Measurements from ENCODE around the gene MIOS.
A peak's percentile ranks its signal among the peaks of the same experiment; 100 is the strongest.
"Not testable (repeated sequence)": the region's sequence is repeated elsewhere in the genome, so short reads cannot be mapped to it uniquely, and the experiment has no call there.

Gene MIOS

DNA sequence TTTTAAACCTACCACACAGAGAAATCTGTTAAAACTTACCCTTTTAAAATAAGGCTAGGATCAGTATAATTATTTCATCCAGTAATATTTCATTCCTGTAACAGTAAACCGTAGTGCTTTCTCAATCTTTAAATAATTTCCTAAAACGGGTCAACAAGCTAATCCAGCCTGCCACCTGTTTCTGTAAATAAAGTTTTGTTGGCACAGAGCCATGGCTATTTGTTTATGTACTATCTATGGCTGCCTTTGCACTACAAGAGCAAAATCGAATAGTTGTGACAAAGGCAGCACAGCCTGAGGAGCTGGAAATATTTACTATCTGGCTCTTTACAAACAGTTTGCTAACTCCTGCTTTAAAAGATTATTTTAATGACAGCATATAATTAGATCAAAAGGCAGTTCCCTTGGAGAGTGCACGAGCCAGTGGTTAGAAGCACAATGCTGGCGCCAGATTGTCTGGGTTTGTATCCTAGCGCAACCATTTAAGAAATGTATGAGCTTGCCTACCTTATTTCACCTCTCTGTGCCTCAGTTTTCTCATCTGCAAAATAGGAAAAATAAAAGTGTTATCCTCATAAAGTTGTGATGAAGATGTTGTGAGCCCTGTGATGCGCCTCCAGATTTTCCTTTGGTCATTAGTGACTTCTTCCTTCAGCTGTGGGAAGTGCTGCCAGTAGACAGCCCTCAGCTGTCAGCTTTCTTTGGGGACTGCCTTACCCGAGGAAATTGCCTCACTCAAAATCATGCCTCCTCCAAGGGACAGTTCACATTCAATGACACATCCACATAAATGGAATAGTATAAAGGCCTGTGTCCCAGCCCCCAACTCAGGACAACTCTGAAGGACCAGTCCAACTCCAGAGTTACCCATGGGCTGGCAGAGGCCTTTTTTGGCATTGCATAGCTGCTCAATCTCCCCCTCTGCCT is 11.8 kb upstream of the MIOS start:
- no peak for DNase-seq

DNA sequence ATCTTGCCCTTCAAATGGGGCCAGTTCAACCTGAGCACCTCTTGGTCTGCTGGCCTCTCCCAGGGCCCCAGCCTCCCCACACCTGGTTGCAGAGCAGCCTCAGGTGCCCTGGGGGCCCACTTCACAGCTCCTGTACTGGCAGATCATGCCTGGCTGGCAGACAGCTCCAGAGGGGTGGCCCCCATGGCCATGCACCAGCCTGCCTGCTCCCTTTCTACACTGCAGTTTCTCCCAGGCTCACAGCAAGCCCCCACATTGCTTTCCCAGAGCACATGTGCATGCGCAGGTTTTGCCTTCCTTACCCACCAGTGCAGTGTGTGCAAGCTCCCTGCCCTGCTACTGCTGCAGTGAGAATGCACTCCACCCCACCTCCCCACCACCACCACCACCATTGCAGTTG is 9.8 kb upstream of the MIOS start:
- no peak for DNase-seq

DNA sequence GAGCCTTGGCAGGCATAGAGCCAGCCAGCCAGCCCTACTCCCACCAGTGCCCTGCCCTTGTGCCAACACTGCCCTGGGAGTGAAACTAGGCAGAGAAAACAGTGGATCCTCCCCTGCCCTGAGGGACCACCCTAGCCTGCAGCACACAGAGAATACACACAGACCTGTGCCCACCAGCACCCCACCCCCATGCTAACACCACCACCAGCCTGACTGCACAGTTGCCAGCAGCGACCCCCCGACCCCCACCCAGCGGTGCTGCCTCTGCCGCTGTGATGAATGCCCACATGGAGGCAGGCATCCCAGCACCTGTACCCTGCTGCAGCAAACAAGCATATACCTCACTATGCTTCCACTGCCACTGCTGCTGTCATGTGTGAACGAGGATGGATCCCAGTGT is 9.4 kb upstream of the MIOS start:
- DNase-seq = no peak

DNA sequence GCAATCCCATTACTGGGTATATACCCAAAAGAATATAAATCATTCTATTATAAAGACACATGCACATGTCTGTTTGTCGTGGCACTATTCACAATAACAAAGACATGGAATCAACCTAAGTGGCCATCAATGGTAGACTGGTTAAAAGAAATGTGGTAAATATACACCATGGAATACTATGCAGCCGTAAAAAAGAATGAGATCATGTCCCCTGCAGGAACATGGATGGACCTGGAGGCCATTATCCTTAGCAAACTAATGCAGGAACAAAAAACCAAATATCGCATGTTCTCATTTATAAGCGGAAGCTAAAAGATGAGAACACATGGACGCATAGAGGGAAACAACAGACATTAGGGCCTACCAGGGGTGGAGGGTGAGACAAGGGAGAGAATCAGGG is 5.1 kb upstream of the MIOS start:
- not testable (repeated sequence) for DNase-seq

DNA sequence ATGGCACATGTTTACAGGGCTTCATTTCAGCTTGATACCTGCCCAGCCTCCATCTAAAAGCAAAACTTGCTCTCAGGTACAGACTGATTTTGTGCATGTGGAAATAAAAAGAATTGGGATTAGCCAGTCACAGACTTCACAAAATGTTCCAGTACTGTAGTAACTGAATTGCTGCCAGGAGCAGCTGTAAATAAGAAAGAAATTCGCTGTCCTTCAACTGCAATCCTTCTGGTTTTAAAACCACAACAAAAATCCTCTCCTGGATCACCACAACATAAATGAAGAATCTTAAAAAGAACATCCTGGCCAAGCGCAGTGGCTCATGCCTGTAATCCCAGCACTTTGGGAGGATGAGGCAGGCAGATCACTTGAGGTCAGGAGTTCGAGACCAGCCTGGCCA is 3.9 kb upstream of the MIOS start:
- DNase-seq = no peak

DNA sequence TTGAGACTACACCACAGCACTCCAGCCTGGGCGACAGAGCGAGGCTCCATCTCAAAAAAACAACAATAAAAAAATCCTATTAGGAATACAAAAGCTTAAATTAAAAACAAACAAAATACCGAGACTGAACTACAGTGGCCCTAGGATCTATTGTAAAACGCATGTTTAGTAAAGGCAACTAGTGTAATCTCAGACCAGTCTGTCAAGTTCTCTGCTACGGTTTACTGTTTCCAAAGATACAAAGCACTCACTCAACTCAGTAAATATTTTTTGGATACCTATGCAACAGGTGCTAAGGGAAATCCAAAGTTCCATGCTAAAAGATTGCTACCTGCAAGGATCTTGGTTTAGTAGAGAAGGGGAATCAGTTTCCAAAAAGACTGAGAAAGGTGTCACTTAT is 3.4 kb upstream of the MIOS start:
- no peak for DNase-seq

DNA sequence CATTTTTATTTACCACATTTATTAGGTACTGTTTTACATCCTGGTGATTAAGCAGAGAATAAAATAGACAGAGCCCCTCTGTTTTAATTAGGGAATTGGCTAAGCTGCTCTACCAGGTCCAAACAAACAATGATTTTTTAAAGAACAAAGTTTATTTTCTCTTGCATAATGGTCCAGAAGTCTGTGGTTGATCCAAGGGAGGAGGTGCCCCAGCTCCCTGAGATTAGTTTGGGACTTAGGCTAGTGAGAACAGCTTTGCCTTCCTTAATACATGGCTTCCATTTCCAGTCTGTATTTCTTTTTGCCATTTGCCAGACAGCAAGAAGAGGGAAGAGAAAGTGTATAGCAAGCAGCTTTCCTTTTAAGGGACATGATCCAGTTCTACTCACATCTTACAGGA is 2.9 kb upstream of the MIOS start:
- no peak for DNase-seq

DNA sequence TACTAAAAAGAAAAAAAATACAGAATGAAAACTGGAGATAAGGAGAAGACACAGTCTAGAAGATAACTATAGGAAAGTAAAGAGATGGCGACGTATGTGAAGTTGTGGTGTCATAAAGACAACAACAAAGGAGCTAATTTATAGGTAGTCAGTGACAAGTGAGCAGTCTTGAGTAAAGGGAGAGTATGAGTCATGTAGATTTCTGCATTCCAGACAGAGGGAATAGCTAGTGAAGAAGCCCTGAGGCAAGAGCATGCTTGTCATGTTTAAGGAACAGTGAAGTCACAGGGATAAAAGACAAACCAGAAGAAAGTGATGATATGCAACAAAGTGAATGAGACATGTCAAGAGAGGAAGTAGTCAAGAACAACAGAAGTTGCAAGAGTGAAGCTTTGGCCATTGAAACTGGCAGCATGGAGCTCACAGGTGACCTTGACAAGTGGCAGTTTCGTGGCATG is 2.3 kb upstream of the MIOS start:
- no peak for DNase-seq

DNA sequence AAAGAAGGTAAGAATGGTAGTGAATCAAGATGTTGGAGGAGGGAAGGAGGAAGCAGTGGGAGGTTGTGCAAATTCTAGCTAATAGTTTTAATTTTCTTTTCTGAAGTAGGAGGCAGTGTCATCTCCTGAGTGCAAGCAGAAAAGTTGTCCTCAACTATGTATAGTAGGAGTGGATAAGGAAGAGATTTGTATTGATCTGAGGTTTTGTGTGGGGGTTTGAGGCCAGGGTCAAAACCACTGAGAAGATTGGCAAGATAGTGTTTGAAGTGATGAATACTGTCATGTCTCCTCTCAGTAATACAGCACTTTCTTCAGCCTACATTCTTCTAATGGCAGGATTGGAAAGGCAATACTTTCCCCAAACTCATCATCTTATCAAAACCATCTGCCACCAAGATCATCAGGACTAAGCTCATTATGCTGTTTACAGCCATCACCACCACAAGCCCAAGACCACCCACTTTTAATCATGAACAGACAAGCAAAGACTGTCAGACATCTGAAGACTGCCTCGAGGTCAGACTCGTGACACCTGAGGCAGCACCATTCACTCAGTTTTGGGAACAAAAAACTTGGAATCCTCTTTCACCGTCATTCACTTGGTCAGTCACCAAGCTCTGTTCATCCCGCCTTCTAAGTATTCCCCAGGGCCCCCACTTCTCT is 1.5 kb upstream of the MIOS start:
- DNase-seq = no peak

DNA sequence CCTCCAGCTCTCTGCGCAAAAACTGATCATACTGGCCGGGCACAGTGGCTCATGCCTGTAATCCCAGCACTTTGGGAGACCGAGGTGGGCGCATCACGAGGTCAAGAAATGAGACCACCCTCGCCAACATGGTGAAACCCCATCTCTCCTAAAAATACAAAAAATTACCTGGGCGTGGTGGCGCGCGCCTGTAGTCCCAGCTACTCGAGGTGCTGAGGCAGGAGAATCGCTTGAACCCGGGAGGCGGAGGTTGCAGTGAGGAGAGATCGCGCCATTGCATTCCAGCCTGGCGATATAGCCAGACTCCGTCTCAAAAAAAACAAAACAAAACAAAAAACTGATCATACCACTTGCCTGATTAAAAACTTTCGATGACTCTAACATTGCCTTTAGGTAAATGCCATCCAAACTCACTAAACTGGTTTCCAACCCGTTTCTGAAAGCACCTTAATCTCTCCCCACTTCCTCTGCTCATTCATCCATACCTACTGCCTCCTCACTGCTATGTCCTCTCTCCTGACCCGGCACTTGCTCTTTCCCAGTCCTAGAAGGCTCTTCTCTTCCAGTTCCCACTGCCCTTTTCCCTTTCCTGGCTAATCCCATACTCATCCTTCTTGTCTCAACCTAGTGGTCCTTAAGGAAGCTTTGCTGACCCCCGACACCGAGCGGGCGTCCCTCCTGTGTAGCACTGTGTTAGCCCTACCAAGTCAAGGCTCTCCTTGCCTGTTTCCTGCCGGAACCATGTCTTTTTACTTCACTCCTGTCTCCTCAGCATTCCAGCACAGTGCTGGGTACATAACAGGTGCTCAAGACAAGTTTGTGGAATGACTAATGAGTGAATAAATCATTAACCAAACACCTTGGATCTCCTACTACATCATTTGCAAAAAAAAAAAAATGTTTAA is 686 bp upstream of the MIOS start:
- no peak for DNase-seq

DNA sequence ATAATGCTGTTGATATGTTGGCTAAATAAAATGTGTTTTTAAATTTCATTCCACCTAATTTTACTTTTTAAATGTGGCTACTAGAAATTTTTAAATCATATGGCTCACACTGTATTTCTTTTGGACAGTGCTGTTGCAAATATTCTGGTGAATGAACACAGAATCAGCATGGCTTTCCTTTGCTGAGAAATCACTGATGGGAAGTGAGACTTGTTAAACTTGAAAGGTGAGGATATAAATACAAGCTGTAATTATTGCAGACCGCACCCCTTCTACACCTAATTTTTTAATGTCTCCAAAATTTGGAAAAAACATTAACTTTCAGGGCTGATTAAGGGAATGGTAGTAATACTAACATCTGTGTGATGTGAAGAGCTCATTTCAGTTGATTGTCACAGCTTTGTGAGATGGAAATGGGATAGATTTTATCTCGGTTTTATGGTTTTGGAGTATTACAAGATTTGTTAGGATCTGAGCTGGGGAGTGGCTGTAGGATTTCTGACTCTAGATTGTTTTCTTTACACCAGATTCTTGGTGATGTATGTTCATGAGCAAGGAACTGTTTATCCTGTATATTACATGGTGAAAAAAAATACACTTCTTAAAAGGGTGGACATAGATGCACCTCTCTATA is 1.3 kb downstream of the MIOS start:
- no peak for DNase-seq

DNA sequence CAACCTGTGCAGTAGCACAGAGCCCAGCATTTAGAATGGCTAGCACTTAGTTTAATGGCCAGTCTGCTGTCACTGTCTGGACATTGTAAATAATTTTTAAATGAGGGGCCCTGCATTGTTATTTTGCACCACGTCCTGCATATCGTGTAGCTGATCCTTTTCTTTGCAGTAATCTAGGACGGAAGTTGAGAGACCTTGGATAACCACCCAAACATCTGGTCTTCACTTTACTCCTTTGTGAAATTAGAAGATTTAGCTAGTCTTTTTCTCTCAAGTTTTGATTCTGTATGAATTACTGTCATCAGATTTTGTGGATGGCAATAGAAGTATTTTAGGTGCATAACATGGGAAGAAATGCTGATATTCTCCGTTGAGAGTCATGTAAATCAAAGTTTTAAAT is 1.9 kb downstream of the MIOS start:
- DNase-seq = no peak

DNA sequence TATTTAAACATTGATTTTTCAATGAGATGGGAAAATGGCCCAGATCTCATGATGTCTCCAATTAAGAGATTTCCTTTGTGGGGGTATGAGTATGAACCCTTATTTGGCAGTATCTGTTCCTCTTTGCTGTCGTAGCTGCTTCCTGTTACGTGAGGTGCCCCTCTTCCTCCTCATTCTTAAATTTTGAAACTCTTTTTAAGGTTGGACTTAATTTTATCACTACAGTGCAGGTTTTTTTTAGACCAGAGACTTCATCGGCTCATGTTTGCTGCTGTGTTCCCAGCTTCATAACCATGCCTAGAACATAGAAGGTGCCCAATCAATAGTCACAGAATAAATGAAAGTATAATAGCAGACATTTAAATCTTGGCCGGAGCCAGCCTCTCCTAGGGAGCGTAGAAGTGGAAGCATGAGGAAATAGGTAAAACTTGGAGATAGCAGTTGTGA is 2.4 kb downstream of the MIOS start:
- peak; percentile 48 for DNase-seq

DNA sequence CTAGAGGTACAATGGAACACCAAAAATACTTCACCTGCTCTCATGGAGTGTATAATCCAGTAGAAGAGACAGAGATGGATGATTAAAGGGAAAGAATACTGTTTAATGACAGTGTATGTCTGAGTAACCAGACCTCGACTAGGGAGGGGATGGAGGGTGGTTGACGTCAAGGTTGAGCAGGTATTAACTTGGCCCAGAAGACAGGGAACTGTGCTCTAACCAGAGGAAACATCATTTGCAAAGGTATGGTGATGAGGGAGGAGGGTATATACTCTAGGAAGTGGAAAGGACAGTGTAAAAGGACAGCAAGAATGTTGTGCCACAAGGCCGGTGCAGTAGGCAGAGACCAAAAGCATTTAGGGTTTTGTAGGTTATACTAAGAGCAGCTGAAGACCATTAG is 2.9 kb downstream of the MIOS start:
- DNase-seq = no peak

DNA sequence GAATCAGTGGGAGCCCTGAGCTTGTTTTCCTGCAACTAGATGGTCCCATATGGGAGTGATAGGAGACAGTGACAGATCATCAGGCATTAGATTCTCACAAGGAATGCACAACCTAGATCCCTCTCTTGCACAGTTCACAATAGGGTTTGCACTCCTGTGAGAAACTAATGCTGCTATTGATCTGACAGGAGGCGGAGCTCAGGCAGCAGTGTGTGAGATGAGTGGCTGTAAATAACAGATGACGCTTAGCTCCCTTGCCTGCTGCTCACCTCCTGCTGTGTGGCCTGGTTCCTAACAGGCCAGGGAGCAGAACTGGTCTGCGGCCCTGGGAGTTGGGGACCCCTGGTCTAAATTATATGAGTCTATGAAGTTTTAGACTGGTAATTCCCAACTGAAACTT is 3.9 kb downstream of the MIOS start:
- no peak for DNase-seq

DNA sequence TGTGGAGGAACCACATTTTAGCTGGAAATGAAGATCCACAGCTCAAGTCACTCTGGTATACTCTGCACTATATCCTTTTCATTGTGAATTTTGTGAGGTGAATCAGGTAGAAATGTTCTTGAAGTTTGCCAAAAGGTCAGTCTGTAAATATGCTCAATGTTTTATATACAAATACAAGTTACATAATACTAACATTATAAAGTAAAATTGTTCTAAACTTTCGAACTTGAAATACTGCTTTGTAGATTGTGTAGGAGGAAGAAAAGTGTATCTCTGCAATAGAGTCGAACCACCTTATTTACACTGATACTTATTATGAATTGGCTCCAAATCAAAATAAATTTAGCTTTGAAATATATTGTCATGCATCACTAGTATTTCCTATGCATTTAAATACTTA is 7.0 kb downstream of the MIOS start:
- no peak for DNase-seq

DNA sequence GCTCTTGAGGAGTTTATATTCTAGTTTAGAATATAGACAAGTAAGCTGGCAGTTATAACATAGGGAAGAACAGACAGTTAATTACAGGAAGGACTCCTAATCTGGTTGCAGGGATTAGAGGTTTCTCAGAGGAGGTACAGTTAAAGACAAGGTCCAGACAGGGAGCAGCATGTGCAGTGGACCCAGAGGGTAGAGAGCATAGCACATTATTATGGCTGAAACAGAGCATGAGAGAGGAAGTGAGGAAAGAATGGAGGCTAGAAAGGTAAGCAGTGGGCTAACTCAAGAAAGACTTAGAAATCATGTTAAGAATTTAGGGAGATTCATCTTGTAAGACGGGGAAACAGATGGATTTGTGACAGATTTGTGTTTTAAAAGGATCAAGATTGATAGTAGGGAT is 9.7 kb downstream of the MIOS start:
- DNase-seq = no peak

DNA sequence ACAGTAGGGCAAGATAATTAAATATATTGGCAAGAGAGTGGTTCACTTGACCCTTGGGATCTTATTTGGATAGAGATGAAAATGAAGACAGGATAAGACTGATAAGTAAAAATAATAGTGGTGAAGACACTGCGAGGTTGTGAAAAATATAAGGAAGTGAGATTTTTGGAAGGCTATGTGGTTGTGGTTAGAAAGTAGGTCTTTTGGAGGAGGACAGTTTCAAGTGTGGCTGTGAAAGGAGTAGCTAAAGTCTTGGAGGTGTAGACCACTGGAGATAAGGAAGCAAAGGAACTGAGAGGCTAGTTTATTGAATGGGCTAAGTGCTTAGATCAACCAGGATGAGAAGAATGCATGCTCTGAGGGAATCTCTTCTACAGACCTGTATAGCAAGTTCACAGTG is 11.2 kb downstream of the MIOS start:
- DNase-seq = no peak

DNA sequence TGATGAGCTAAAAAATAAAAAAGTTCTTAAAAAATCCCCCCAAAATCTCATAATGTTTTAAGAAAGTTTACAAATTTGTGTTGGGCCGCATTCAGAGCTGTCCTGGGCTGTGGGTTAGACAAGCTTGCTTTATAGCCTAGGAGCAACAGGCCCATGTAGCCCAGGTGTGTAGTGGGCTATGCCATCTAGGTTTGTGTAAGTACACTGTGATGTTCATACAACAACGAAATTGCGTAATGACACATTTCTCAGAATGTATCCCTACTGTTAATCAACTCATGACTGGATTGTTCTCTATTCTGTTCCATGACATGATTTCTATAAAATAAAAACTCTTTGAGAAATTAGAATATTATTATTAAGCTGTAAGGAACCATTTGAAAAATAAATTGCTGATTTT is 13.0 kb downstream of the MIOS start:
- no peak for DNase-seq

DNA sequence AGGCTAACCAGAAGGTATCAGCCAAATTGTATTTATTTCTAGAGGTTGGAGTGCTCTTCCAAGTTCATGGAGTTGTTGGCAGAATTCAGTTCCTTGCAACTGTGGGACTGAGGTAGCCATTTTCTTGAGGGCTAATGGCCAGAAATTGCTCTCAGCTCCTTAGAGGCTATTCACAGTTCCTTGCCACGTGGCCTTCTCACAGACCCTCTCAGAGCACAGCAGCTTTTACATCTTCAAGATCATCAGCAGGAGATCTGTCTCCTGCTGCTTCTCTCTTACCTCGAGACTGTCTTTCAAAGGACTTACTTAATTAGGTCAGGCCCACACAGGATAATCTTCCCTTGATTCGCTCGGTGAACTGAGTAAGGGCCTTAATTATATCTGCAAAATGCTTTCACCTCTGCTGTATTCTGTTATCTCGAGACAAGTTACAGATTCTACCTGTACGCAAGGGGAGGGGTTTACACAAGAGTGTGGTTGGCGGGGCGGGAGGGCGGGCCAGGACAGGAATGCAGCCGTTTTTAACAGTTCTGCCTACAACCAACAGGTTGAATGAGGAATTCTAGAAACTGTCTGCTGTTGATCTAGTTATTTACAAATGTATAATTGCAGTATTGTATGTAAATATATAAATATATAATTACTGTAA is 15.0 kb downstream of the MIOS start:
- no peak for DNase-seq

DNA sequence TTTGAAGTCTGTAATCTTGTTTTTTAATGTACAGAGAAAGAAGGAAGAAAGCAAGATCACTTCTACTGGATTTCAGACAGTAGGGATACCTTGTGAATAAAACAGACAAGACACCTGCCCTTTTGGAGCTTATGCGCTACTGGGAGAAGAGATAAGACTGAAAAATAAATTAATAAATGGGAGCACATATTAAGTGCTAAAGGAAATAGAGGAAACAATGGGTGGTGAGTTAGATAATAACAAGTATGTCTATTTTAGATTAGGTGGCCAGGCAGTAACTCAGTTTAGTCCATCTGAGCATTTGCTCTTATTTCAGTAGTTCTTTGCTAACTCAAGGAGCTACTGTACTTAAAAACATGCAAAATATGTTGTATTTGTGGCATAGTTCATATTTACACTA is 15.9 kb downstream of the MIOS start:
- DNase-seq = no peak

DNA sequence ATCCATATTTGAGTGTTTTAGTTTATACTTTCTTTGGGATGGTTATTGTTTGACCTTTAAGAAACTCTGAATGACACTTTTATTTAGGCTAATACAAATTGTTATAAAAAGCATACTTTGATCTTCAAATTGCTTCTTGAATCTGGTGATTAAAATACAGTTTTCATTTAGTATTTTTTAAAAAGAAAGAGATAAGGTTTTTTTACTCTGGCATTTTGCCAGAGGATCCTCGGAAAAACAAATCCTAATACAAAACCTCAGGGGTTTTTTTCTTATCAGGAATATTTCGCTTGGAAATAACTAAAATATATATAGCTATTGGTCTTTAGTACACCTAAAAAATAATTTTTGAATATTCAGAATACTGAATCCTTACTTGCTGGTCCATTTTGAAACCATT is 17.0 kb downstream of the MIOS start:
- no peak for DNase-seq
